SH-SY5Y (cell line): ENCODE measurements around the gene SOX12.

Experiments
- GATA2 ChIP-seq: IDR thresholded peaks from 2 replicates; pipeline ENCODE4 v1.6.1; 2011; ENCODE audit warnings: mild to moderate bottlenecking, low read depth, low read length
- GATA3 ChIP-seq: IDR thresholded peaks from 2 replicates; pipeline ENCODE4 v1.6.1; 2011; ENCODE audit warnings: low read depth, mild to moderate bottlenecking, low read length, moderate library complexity

SOX12 gene

DNA sequence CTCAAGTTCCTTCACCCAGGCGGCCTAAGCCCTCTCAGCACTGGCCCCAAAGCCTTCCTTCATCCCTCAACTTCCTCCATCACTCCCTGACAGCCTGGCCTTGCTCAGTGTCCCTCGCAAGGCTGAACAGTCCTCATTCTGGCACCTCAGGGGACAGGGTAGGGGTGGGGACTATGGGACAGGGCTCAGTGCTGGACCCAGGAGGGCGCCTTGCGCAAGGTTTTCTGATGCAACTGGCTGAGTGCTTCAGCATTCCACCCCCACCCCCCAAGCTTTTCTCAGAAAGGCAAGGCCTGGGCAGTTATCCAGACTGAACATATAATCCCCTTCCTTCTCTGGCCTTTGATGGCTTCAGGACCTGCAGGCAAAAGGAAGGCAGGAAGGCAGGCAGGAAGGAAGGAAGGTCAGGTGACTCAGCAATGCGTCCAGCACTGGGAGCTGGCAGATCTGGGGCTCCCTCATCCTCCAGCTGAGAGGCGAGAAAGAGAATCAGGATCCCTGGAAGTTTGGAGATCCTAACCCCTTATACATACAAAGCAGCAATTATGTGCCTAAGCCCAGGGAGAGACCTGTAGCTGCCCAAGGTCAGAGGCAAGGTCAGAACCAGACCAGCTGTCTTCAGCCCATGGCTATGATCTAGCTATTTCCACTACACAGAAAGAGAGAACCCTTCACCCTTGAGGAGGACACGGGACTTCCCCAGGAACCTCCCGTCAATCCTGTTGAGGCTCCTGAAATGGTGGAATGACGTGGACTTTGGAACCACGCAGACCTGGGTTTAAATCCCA is 46.6 kb downstream of the SOX12 start:
- TF ChIP-seq GATA3 (no peak), GATA2 (no peak)

DNA sequence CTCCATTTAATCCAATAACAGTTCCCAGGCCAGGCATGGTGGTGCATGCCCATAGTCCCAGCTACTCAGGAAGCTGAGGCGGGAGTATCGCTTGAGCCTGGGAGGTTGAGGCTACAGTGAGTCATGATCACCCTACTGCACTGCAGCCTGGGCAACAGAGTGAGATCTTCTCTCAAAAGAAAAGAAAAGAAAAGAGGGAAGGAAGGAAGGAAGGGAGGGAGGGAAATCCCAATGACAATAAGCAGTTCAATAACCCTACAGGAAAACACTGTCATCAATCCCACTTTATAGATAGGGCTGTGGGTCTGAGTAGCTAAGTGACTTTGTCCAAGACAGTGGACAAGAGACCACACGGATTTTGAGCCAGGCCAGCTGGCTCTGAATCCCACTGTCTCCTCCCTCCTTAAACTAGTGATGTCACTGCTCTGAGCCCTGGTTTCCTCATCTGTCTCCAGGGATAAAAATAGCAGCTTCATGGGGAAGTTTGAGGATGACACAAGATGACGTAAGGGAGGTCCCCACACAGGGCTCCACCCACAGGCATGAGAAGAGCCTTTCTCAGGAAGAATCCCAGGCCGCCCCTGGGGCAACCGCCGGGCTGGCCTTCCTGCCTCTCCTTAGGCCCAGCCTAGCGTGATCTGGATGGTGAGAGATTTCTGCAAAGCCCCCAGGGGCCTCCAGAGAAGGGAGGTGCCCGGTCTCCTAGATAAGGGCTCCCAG is 48.0 kb downstream of the SOX12 start:
- TF ChIP-seq GATA3 (no peak), GATA2 (no peak)

DNA sequence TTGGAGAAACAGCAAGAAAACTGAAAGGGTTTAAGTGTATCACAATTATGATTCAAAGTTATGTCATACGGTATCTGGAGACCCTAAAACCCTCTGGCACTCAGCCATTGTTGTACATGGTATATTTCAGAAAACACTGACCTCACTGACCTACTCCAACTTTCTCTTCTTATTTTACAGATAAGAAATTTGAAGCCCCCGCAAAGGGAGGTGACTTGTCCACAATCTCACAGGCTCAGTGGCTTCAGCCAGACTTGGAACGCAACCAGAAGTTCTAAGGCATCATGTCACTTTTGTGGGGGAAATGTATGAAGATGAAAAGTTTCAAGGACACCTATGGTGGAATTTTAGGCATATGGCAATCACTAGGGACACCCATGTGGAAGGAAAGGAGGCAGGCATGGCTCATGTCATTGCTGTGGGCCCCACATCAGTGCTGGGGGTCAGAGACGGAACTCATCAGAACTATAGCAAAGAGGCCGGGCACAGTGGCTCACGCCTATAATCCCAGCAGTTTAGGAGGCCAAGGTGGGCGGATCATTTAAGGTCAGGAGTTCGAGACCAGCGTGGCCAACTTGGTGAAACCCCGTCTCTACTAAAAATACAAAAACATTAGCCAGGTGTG is 50.0 kb downstream of the SOX12 start:
- no peak for TF ChIP-seq GATA2
- no peak for TF ChIP-seq GATA3

DNA sequence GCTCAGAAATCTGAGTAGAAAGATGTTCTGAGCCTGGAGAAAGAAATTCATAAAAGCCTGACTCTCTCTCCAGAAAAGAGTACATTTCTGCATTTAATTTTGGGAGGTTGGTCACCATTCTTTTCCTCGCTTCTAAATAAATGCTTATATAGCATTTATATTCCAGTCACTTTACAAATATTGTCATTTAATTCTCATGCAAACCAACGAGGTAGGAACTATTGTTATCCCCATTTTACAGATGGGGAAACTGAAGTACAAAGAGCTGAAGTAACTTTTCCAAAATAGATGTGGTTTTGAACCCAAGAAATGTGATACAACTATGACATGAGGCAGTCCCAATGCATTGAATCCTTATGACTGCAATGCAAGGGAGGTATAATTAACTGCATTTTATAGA is 50.7 kb downstream of the SOX12 start:
- TF ChIP-seq GATA3, result no peak
- no peak for TF ChIP-seq GATA2

DNA sequence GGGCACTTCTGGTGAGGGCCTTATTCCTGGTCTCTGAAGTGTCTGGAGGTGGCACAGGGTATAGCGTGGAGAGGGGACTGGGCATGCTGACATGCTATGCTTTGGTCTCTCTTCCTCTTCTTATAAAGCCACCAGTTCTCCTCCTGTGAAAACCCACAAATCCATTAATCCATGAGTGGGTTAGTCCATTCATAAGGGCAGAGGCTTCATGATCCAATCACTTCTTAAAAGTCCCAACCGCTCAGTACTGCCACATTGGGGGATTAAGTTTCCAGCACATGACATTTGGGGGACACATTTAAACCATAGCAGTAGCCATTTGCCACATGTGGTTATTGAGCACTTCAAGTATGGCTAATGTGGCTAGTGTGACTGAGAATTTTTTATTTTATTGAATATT is 51.4 kb downstream of the SOX12 start:
- no peak for TF ChIP-seq GATA2
- no peak for TF ChIP-seq GATA3

DNA sequence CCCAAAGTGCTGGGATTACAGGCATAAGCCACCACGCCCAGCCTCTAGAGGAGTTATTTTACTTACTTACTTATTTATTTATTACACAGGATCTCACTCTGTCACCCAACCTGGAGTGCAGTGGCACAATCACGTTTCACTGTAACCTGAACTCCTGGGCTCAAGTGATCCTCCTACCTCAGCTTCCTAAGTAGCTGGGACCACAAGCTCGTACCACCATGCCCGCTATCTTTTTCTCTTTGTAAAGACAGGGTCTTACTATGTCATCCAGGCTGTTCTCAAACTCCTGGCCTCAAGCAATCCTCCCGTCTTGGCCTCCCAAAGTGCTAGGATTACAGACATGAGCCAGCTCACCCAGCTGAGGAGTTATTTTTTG is 53.6 kb downstream of the SOX12 start:
- TF ChIP-seq GATA3 (no peak), GATA2 (no peak)
